ENCODE measurements around the gene STRIP2. TPM values are rescaled to one million over a fixed set of nuclear protein-coding genes. Genes with fewer than 3 reads are reported as not detected.

Gene STRIP2
- total RNA-seq, 1 donor from 2014 or later: 0.87 TPM

GRCh38 chr7:129458171-129458570, 23.9 kb downstream of the STRIP2 start:
- no peak overlapping the region for H3K27ac Mint-ChIP-seq (ENCODE audit: unreplicated experiment)
- DNase-seq (ENCODE audit: low spot score): no peak
- no peak overlapping the region for H3K4me3 Mint-ChIP-seq (ENCODE audit: unreplicated experiment)
- no peaks in the 10 kb centered on the region for H3K27me3 Mint-ChIP-seq (ENCODE audit: low read depth)
- H3K9me3 Mint-ChIP-seq (ENCODE audit: low read depth): no peaks in the 10 kb centered on the region
- no peaks in the 10 kb centered on the region for H3K4me1 Mint-ChIP-seq (ENCODE audit: low read depth)
- no peak for TF ChIP-seq CTCF (IDR thresholded peaks at IDR 0.05)
- no peaks in the 10 kb centered on the region for H3K36me3 Mint-ChIP-seq (ENCODE audit: low read depth)

- Mint-ChIP-seq H3K4me3 (ENCODE audit: unreplicated experiment) (no peak overlapping the region), H3K27ac (ENCODE audit: unreplicated experiment) (no peak overlapping the region), H3K4me1 (ENCODE audit: low read depth) (no peaks in the 10 kb centered on the region), H3K27me3 (ENCODE audit: low read depth) (no peaks in the 10 kb centered on the region), H3K9me3 (ENCODE audit: low read depth) (no peaks in the 10 kb centered on the region), H3K36me3 (ENCODE audit: low read depth) (no peaks in the 10 kb centered on the region)
- TF ChIP-seq CTCF (IDR thresholded peaks at IDR 0.05): no peak
- no peak for DNase-seq (ENCODE audit: low spot score)
Observed at GRCh38 chr7:129461809-129462208, 27.6 kb downstream of the STRIP2 start.

GRCh38 chr7:129462420-129462819, 28.2 kb downstream of the STRIP2 start:
- Mint-ChIP-seq H3K27me3 (ENCODE audit: low read depth) (no peaks in the 10 kb centered on the region), H3K27ac (ENCODE audit: unreplicated experiment) (no peak overlapping the region), H3K36me3 (ENCODE audit: low read depth) (no peaks in the 10 kb centered on the region), H3K4me1 (ENCODE audit: low read depth) (no peaks in the 10 kb centered on the region), H3K4me3 (ENCODE audit: unreplicated experiment) (no peak overlapping the region), H3K9me3 (ENCODE audit: low read depth) (no peaks in the 10 kb centered on the region)
- TF ChIP-seq CTCF (IDR thresholded peaks at IDR 0.05): no peak
- no peak for DNase-seq (ENCODE audit: low spot score)

- Mint-ChIP-seq H3K4me3 (ENCODE audit: unreplicated experiment) (no peak overlapping the region), H3K36me3 (ENCODE audit: low read depth) (no peaks in the 10 kb centered on the region), H3K27me3 (ENCODE audit: low read depth) (no peaks in the 10 kb centered on the region), H3K9me3 (ENCODE audit: low read depth) (no peaks in the 10 kb centered on the region), H3K4me1 (ENCODE audit: low read depth) (no peaks in the 10 kb centered on the region), H3K27ac (ENCODE audit: unreplicated experiment) (no peak overlapping the region)
- DNase-seq (ENCODE audit: low spot score): no peak
- no peak for TF ChIP-seq CTCF (IDR thresholded peaks at IDR 0.05)
Observed at GRCh38 chr7:129464194-129464593, 30.0 kb downstream of the STRIP2 start.

- H3K4me1 Mint-ChIP-seq (ENCODE audit: low read depth): no peaks in the 10 kb centered on the region
- H3K9me3 Mint-ChIP-seq (ENCODE audit: low read depth): no peaks in the 10 kb centered on the region
- DNase-seq (ENCODE audit: low spot score): no peak
- no peak overlapping the region for H3K27ac Mint-ChIP-seq (ENCODE audit: unreplicated experiment)
- no peaks in the 10 kb centered on the region for H3K36me3 Mint-ChIP-seq (ENCODE audit: low read depth)
- no peak overlapping the region for H3K4me3 Mint-ChIP-seq (ENCODE audit: unreplicated experiment)
- TF ChIP-seq CTCF (IDR thresholded peaks at IDR 0.05): no peak
- H3K27me3 Mint-ChIP-seq (ENCODE audit: low read depth): no peaks in the 10 kb centered on the region
Observed at GRCh38 chr7:129465080-129465479, 30.8 kb downstream of the STRIP2 start.

Measured in chondrocyte (in vitro differentiated cells).